ENCODE data around the gene ARID4B.
A peak's percentile ranks its signal among the peaks of the same experiment; 100 is the strongest.

Gene ARID4B

GRCh38 chr1:235339746-235340145, 11.8 kb upstream of the ARID4B start:
- no peak overlapping the region for H2BK120ac ChIP-seq (ENCODE audit: insufficient read depth, low read length, poor library complexity)
- H2BK5ac ChIP-seq (ENCODE audit: low read depth, low read length, poor library complexity) = no peak overlapping the region
- H3K36me3 ChIP-seq (ENCODE audit: control insufficient read depth in 1 of 2, insufficient read depth in 2 of 2, low read length in 2 of 2) = peaks cover 19% of the 10 kb centered on the region in 2 experiments
- no peak overlapping the region for H4K12ac ChIP-seq (ENCODE audit: low read depth, low read length)
- no peak overlapping the region for H2AK5ac ChIP-seq (ENCODE audit: low read length)
- no peaks in the 10 kb centered on the region for H3K4me1 ChIP-seq (ENCODE audit: control insufficient read depth in 1 of 2, insufficient read depth in 2 of 2, low read length in 2 of 2)
- no peak overlapping the region for H3K18ac ChIP-seq (ENCODE audit: low read length)
- no peak overlapping the region for H3K9ac ChIP-seq (ENCODE audit: low read length)
- H3K14ac ChIP-seq (ENCODE audit: low read length) = no peak overlapping the region
- no peak overlapping the region for H3K4ac ChIP-seq (ENCODE audit: low read depth, low read length)
- no peak overlapping the region for H3K4me3 ChIP-seq (ENCODE audit: low read depth, low read length)
- H4K8ac ChIP-seq (ENCODE audit: low read depth, low read length) = no peak overlapping the region
- H3K79me2 ChIP-seq (ENCODE audit: control insufficient read depth, insufficient read depth, low read length, poor library complexity) = no peaks in the 10 kb centered on the region
- no peaks in the 10 kb centered on the region for H3K27me3 ChIP-seq (ENCODE audit: insufficient read depth, low read length)
- no peaks in the 10 kb centered on the region for H3K79me1 ChIP-seq (ENCODE audit: low read length)
- H4K91ac ChIP-seq (ENCODE audit: low read depth, low read length) = no peak overlapping the region
- H2BK12ac ChIP-seq (ENCODE audit: low read length) = no peak overlapping the region
- no CpG with 5 or more reads among the region's 8 CpGs for WGBS (ENCODE audit: extremely low coverage, insufficient coverage, insufficient read length)
- no peak overlapping the region for H3K4me2 ChIP-seq (ENCODE audit: low read length)
- no peaks in the 10 kb centered on the region for H3K9me3 ChIP-seq (ENCODE audit: insufficient read depth, low read depth, low read length)
- H3K27ac ChIP-seq (ENCODE audit: low read depth, low read length) = no peak overlapping the region
- H3K23ac ChIP-seq (ENCODE audit: low read length) = no peak overlapping the region
- DNase-seq = no peak
- no peak overlapping the region for H2AFZ ChIP-seq (ENCODE audit: insufficient read depth, low read length, poor library complexity)

- Histone ChIP-seq H4K8ac (ENCODE audit: low read depth, low read length) (no peak overlapping the region), H3K79me1 (ENCODE audit: low read length) (no peaks in the 10 kb centered on the region), H3K27me3 (ENCODE audit: insufficient read depth, low read length) (no peaks in the 10 kb centered on the region), H3K14ac (ENCODE audit: low read length) (no peak overlapping the region), H3K18ac (ENCODE audit: low read length) (no peak overlapping the region), H3K79me2 (ENCODE audit: control insufficient read depth, insufficient read depth, low read length, poor library complexity) (no peaks in the 10 kb centered on the region), H3K4me3 (ENCODE audit: low read depth, low read length) (no peak overlapping the region), H2BK120ac (ENCODE audit: insufficient read depth, low read length, poor library complexity) (no peak overlapping the region), H3K4me2 (ENCODE audit: low read length) (no peak overlapping the region), H3K23ac (ENCODE audit: low read length) (peak overlapping the region; percentile 87), H2AK5ac (ENCODE audit: low read length) (no peak overlapping the region), H3K9ac (ENCODE audit: low read length) (no peak overlapping the region), H2BK5ac (ENCODE audit: low read depth, low read length, poor library complexity) (no peak overlapping the region), H3K36me3 (ENCODE audit: control insufficient read depth in 1 of 2, insufficient read depth in 2 of 2, low read length in 2 of 2) (peaks cover 15 to 21% of the 10 kb centered on the region in 2 experiments), H4K12ac (ENCODE audit: low read depth, low read length) (no peak overlapping the region), H2BK12ac (ENCODE audit: low read length) (no peak overlapping the region), H3K4me1 (ENCODE audit: control insufficient read depth in 1 of 2, insufficient read depth in 2 of 2, low read length in 2 of 2) (no peaks in the 10 kb centered on the region), H3K9me3 (ENCODE audit: insufficient read depth, low read depth, low read length) (no peaks in the 10 kb centered on the region), H2AFZ (ENCODE audit: insufficient read depth, low read length, poor library complexity) (no peak overlapping the region), H3K4ac (ENCODE audit: low read depth, low read length) (no peak overlapping the region), H3K27ac (ENCODE audit: low read depth, low read length) (no peak overlapping the region), H4K91ac (ENCODE audit: low read depth, low read length) (no peak overlapping the region)
- no CpG with 5 or more reads among the region's 4 CpGs for WGBS (ENCODE audit: extremely low coverage, insufficient coverage, insufficient read length)
- no peak for DNase-seq
Measured at GRCh38 chr1:235336903-235337302, 8.9 kb upstream of the ARID4B start.

- Histone ChIP-seq H3K23ac (ENCODE audit: low read length) (no peak overlapping the region), H3K4me2 (ENCODE audit: low read length) (no peak overlapping the region), H3K9me3 (ENCODE audit: insufficient read depth, low read depth, low read length) (no peaks in the 10 kb centered on the region), H2BK12ac (ENCODE audit: low read length) (no peak overlapping the region), H3K27me3 (ENCODE audit: insufficient read depth, low read length) (no peaks in the 10 kb centered on the region), H3K14ac (ENCODE audit: low read length) (no peak overlapping the region), H2AK5ac (ENCODE audit: low read length) (no peak overlapping the region), H4K12ac (ENCODE audit: low read depth, low read length) (no peak overlapping the region), H2AFZ (ENCODE audit: insufficient read depth, low read length, poor library complexity) (no peak overlapping the region), H3K4me1 (ENCODE audit: control insufficient read depth in 1 of 2, insufficient read depth in 2 of 2, low read length in 2 of 2) (no peaks in the 10 kb centered on the region), H2BK120ac (ENCODE audit: insufficient read depth, low read length, poor library complexity) (no peak overlapping the region), H3K27ac (ENCODE audit: low read depth, low read length) (no peak overlapping the region), H4K8ac (ENCODE audit: low read depth, low read length) (no peak overlapping the region), H3K79me1 (ENCODE audit: low read length) (peaks cover 23% of the 10 kb centered on the region), H3K79me2 (ENCODE audit: control insufficient read depth, insufficient read depth, low read length, poor library complexity) (peaks cover 20% of the 10 kb centered on the region), H3K4ac (ENCODE audit: low read depth, low read length) (peak overlapping the region; percentile 69), H3K36me3 (ENCODE audit: control insufficient read depth in 1 of 2, insufficient read depth in 2 of 2, low read length in 2 of 2) (peaks cover 4 to 5% of the 10 kb centered on the region in 2 experiments), H4K91ac (ENCODE audit: low read depth, low read length) (no peak overlapping the region), H3K4me3 (ENCODE audit: low read depth, low read length) (no peak overlapping the region), H3K9ac (ENCODE audit: low read length) (no peak overlapping the region), H2BK5ac (ENCODE audit: low read depth, low read length, poor library complexity) (no peak overlapping the region), H3K18ac (ENCODE audit: low read length) (no peak overlapping the region)
- WGBS (ENCODE audit: extremely low coverage, insufficient coverage, insufficient read length) = no CpG with 5 or more reads among the region's 3 CpGs
- no peak for DNase-seq
Measured at GRCh38 chr1:235331401-235331800, 3.4 kb upstream of the ARID4B start.

GRCh38 chr1:235330918-235331285, 2.9 kb upstream of the ARID4B start:
- Histone ChIP-seq H3K4me2 (ENCODE audit: low read length) (no peak overlapping the region), H3K79me1 (ENCODE audit: low read length) (peaks cover 23% of the 10 kb centered on the region), H3K14ac (ENCODE audit: low read length) (no peak overlapping the region)

More at GRCh38 chr1:235330918-235331285, 2.9 kb upstream of the ARID4B start:
- Histone ChIP-seq H3K36me3 (ENCODE audit: control insufficient read depth in 1 of 2, insufficient read depth in 2 of 2, low read length in 2 of 2) (peaks cover under 1 to 4% of the 10 kb centered on the region in 2 experiments), H3K4me1 (ENCODE audit: control insufficient read depth in 1 of 2, insufficient read depth in 2 of 2, low read length in 2 of 2) (no peaks in the 10 kb centered on the region), H2BK120ac (ENCODE audit: insufficient read depth, low read length, poor library complexity) (no peak overlapping the region), H2BK12ac (ENCODE audit: low read length) (no peak overlapping the region), H3K23ac (ENCODE audit: low read length) (no peak overlapping the region), H3K9ac (ENCODE audit: low read length) (no peak overlapping the region), H2BK5ac (ENCODE audit: low read depth, low read length, poor library complexity) (no peak overlapping the region), H3K18ac (ENCODE audit: low read length) (no peak overlapping the region), H4K12ac (ENCODE audit: low read depth, low read length) (no peak overlapping the region), H3K27ac (ENCODE audit: low read depth, low read length) (no peak overlapping the region), H4K91ac (ENCODE audit: low read depth, low read length) (no peak overlapping the region), H3K4me3 (ENCODE audit: low read depth, low read length) (no peak overlapping the region), H2AK5ac (ENCODE audit: low read length) (no peak overlapping the region), H3K27me3 (ENCODE audit: insufficient read depth, low read length) (no peaks in the 10 kb centered on the region), H2AFZ (ENCODE audit: insufficient read depth, low read length, poor library complexity) (no peak overlapping the region), H3K4ac (ENCODE audit: low read depth, low read length) (no peak overlapping the region), H3K79me2 (ENCODE audit: control insufficient read depth, insufficient read depth, low read length, poor library complexity) (peaks cover 20% of the 10 kb centered on the region), H4K8ac (ENCODE audit: low read depth, low read length) (no peak overlapping the region), H3K9me3 (ENCODE audit: insufficient read depth, low read depth, low read length) (no peaks in the 10 kb centered on the region)
- DNase-seq = no peak
- WGBS (ENCODE audit: extremely low coverage, insufficient coverage, insufficient read length) = no CpG with 5 or more reads among the region's 5 CpGs

All from trophoblast cell (in vitro differentiated cells and primary cell).